WTC11 (cell line): Measurements from ENCODE around the gene KIF24. TPM values are rescaled to one million over a fixed set of nuclear protein-coding genes. Genes with fewer than 3 reads are reported as not detected.

Experiments
- ATAC-seq: fragments of 200-7000 bp; cut with Tn5 transposase; 2 replicates; pipeline ENCODE4 v1.10.0; 2021; ENCODE audit warnings: mild to moderate bottlenecking, moderate library complexity
- CTCF ChIA-PET: fragments of 300-600 bp; sonication (Branson Sonifier 250); formaldehyde crosslinking; loops from one replicate; lab custom pipeline; 2021; ENCODE audit warnings: antibody characterized with exemption; lab: Charles Lee
- POLR2A ChIA-PET: fragments of 350-600 bp; sonication (Branson Sonifier 250); formaldehyde crosslinking; loops from one replicate; lab custom pipeline; 2021; ENCODE audit warnings: antibody characterized with exemption; lab: Charles Lee
- DNase-seq: peaks from one replicate; pipeline ENCODE4 v3.0.0; 2021; ENCODE audit warnings: low spot score
- H3K27ac Mint-ChIP-seq: 2 replicates; pipeline ENCODE4 v1.8.0; 2021; ENCODE audit warnings: mixed read lengths
- H3K27me3 Mint-ChIP-seq: 2 replicates; pipeline ENCODE4 v1.8.0; 2021; ENCODE audit warnings: low read depth, mild to moderate bottlenecking, moderate library complexity, mixed read lengths
- H3K36me3 Mint-ChIP-seq: 2 replicates; pipeline ENCODE4 v1.8.0; 2021; ENCODE audit warnings: mixed read lengths
- H3K4me1 Mint-ChIP-seq: 2 replicates; pipeline ENCODE4 v1.8.0; 2022; ENCODE audit warnings: mixed read lengths
- H3K4me3 Mint-ChIP-seq: 2 replicates; pipeline ENCODE4 v1.8.0; 2021; ENCODE audit warnings: mild to moderate bottlenecking, moderate library complexity, mixed read lengths
- H3K9me3 Mint-ChIP-seq: 2 replicates; pipeline ENCODE4 v1.8.0; 2021; ENCODE audit warnings: mixed read lengths
- AFF4 ChIP-seq: sonication (generic); formaldehyde crosslinking; IDR thresholded peaks from 2 replicates; pipeline ENCODE4 v1.8.1; 2023; ENCODE audit warnings: mild to moderate bottlenecking, missing genetic modification reagents, borderline replicate concordance
- ARID4B ChIP-seq: sonication (generic); formaldehyde crosslinking; IDR thresholded peaks from 2 replicates; pipeline ENCODE4 v1.8.0; 2023; ENCODE audit warnings: missing genetic modification reagents, mild to moderate bottlenecking, borderline replicate concordance
- ATF1 ChIP-seq: sonication (generic); formaldehyde crosslinking; IDR thresholded peaks from 2 replicates; pipeline ENCODE4 v1.8.1; 2023; ENCODE audit warnings: mild to moderate bottlenecking, moderate library complexity, missing genetic modification reagents
- ATF6 ChIP-seq: sonication (generic); formaldehyde crosslinking; IDR thresholded peaks from 2 replicates; pipeline ENCODE4 v1.8.1; 2023; ENCODE audit warnings: mild to moderate bottlenecking, missing genetic modification reagents
- E2F1 ChIP-seq: sonication (generic); formaldehyde crosslinking; IDR thresholded peaks from 2 replicates; pipeline ENCODE4 v1.8.0; 2022; ENCODE audit warnings: mild to moderate bottlenecking, missing genetic modification reagents
- FOXP1 ChIP-seq: sonication (generic); formaldehyde crosslinking; IDR thresholded peaks from 2 replicates; pipeline ENCODE4 v1.8.0; 2022; ENCODE audit warnings: missing genetic modification reagents, mild to moderate bottlenecking, moderate library complexity, borderline replicate concordance
- HMGXB4 ChIP-seq: sonication (generic); formaldehyde crosslinking; IDR thresholded peaks from 2 replicates; pipeline ENCODE4 v1.8.1; 2023; ENCODE audit warnings: mild to moderate bottlenecking, moderate library complexity, missing genetic modification reagents
- IRF1 ChIP-seq: sonication (generic); formaldehyde crosslinking; IDR thresholded peaks from 2 replicates; pipeline ENCODE4 v1.8.0; 2023; ENCODE audit warnings: missing genetic modification reagents
- MAX ChIP-seq: sonication (generic); formaldehyde crosslinking; IDR thresholded peaks from 2 replicates; pipeline ENCODE4 v1.8.0; 2022; ENCODE audit warnings: mild to moderate bottlenecking, missing genetic modification reagents
- MYBL2 ChIP-seq: sonication (generic); formaldehyde crosslinking; IDR thresholded peaks from 2 replicates; pipeline ENCODE4 v1.8.1; 2023; ENCODE audit warnings: mild to moderate bottlenecking, moderate library complexity, missing genetic modification reagents
- PRRX2 ChIP-seq: fragments of 250-450 bp; sonication (Bioruptor Pico); IDR thresholded peaks from 2 replicates; pipeline ENCODE4 v1.8.0; 2021; ENCODE audit warnings: mild to moderate bottlenecking
- RELA ChIP-seq: sonication (generic); formaldehyde crosslinking; IDR thresholded peaks from 2 replicates; pipeline ENCODE4 v1.8.1; 2022; ENCODE audit warnings: missing genetic modification reagents, mild to moderate bottlenecking, borderline replicate concordance
- SMAD4 ChIP-seq: sonication (generic); formaldehyde crosslinking; IDR thresholded peaks from 2 replicates; pipeline ENCODE4 v1.8.0; 2022; ENCODE audit warnings: mild to moderate bottlenecking, missing genetic modification reagents
- ZBTB21 ChIP-seq: sonication (generic); formaldehyde crosslinking; IDR thresholded peaks from 2 replicates; pipeline ENCODE4 v1.8.1; 2023; ENCODE audit warnings: mild to moderate bottlenecking, missing genetic modification reagents, borderline replicate concordance
- ZNF121 ChIP-seq: sonication (generic); formaldehyde crosslinking; IDR thresholded peaks from 2 replicates; pipeline ENCODE4 v1.8.0; 2023; ENCODE audit warnings: missing genetic modification reagents
- ZNF263 ChIP-seq: sonication (generic); formaldehyde crosslinking; IDR thresholded peaks from 2 replicates; pipeline ENCODE4 v1.8.1; 2022; ENCODE audit warnings: low read depth, mild to moderate bottlenecking, moderate library complexity, missing genetic modification reagents
- ZNF423 ChIP-seq: fragments of 250-450 bp; sonication (Bioruptor Pico); IDR thresholded peaks from 2 replicates; pipeline ENCODE4 v2.1.2; 2022; ENCODE audit warnings: mild to moderate bottlenecking, moderate library complexity
- ZNF512 ChIP-seq: sonication (generic); formaldehyde crosslinking; IDR thresholded peaks from 2 replicates; pipeline ENCODE4 v1.8.1; 2022; ENCODE audit warnings: missing genetic modification reagents, borderline replicate concordance
- total RNA-seq: library from RNA; stranded (reverse); gene quantifications from 3 replicates; pipeline ENCODE4 v1.2.3, GENCODE V29; 2021

Gene KIF24
- total RNA-seq, 1 experiment from 2014 or later, result 4.5 TPM

- ATAC-seq, result no peak
- POLR2A ChIA-PET, result no interaction called here
- H3K4me3 Mint-ChIP-seq, result no peak overlapping the region
- DNase-seq, result no peak
- H3K9me3 Mint-ChIP-seq, result 0 out of 2 replicates have a peak, but pooled peaks cover 8% of the 10 kb centered on the region
- no peak for TF ChIP-seq PRRX2
- TF ChIP-seq ZBTB21 (CRISPR knock-in tag), result no peak
- no peak for TF ChIP-seq HMGXB4
- TF ChIP-seq FOXP1, result no peak
- TF ChIP-seq E2F1 (CRISPR knock-in tag), result no peak
- no peak for TF ChIP-seq MAX
- TF ChIP-seq IRF1 (CRISPR knock-in tag), result no peak
- TF ChIP-seq, all 79 proteins: peak for 0
- H3K27me3 Mint-ChIP-seq, result no peaks in the 10 kb centered on the region
- H3K36me3 Mint-ChIP-seq, result no peaks in the 10 kb centered on the region
- CTCF ChIA-PET, result interaction anchor here (1.8 kb wide), 1 partner anchor 39 kb away, joined by 6 read pairs; no protein-coding TSS in a partner anchor
- no peaks in the 10 kb centered on the region for H3K4me1 Mint-ChIP-seq
- H3K27ac Mint-ChIP-seq, result no peak overlapping the region
Observed at GRCh38 chr9:34291423-34291822, 37.6 kb downstream of the KIF24 start.

- no peaks in the 10 kb centered on the region for H3K27me3 Mint-ChIP-seq
- ChIA-PET POLR2A (no interaction called here), CTCF (no interaction called here)
- no peaks in the 10 kb centered on the region for H3K36me3 Mint-ChIP-seq
- no peaks in the 10 kb centered on the region for H3K4me1 Mint-ChIP-seq
- H3K9me3 Mint-ChIP-seq, result 0 out of 2 replicates have a peak, but pooled peaks cover 8% of the 10 kb centered on the region
- ATAC-seq (no peak), DNase-seq (no peak)
- no peak overlapping the region for H3K4me3 Mint-ChIP-seq
- H3K27ac Mint-ChIP-seq, result no peak overlapping the region
- TF ChIP-seq RELA (CRISPR knock-in tag) (no peak), ZNF263 (CRISPR knock-in tag) (no peak), ATF6 (CRISPR knock-in tag) (no peak), MYBL2 (no peak), ATF1 (CRISPR knock-in tag) (no peak), ZNF121 (CRISPR knock-in tag) (no peak), ZNF512 (no peak), SMAD4 (CRISPR knock-in tag) (no peak), ARID4B (CRISPR knock-in tag) (no peak), MAX (no peak), AFF4 (CRISPR knock-in tag) (no peak), ZNF423 (CRISPR knock-in tag) (no peak)
Observed at GRCh38 chr9:34291023-34291422, 38.0 kb downstream of the KIF24 start.
